Fibroblast of skin of left biceps (primary cell): ENCODE measurements around the gene OR52A1.

Experiments
- DNase-seq, 2 experiments: peaks; one replicate each; pipeline ENCODE4 v3.0.0-alpha.2; 2013; ENCODE audit warnings: low read depth in 2 of 2

OR52A1 gene

GRCh38 chr11:5131584-5132335 lies 22.8 kb downstream of the OR52A1 start:
- DNase-seq: no peak

- DNase-seq: no peak
Observed at GRCh38 chr11:5129457-5129877, 25.1 kb downstream of the OR52A1 start.

- DNase-seq: no peak
Observed at GRCh38 chr11:5124891-5125620, 29.5 kb downstream of the OR52A1 start.

- peak; percentile 29 to 33 for DNase-seq
Observed at GRCh38 chr11:5123802-5124521, 30.6 kb downstream of the OR52A1 start.

DNA sequence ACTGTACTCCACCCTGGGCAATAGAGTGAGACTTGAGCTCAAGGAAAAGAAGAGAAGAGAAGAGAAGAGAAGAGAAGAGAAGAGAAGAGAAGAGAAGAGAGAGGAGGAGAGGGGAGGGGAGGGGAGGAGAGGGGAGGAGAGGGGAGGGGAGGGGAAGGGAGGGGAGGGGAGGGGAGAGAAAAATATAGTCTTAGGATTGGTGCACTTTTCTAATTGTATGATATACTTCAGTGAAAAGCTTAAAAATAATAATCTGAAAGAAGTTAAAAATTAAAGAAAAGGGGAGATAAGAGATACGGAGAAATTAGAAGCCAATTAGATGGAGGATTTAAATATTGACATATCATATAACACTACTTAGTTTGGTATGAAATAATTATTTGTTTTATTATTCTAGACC lies 35.7 kb downstream of the OR52A1 start:
- no peak for DNase-seq

GRCh38 chr11:5117588-5117987 lies 37.0 kb downstream of the OR52A1 start:
- DNase-seq: no peak

DNA sequence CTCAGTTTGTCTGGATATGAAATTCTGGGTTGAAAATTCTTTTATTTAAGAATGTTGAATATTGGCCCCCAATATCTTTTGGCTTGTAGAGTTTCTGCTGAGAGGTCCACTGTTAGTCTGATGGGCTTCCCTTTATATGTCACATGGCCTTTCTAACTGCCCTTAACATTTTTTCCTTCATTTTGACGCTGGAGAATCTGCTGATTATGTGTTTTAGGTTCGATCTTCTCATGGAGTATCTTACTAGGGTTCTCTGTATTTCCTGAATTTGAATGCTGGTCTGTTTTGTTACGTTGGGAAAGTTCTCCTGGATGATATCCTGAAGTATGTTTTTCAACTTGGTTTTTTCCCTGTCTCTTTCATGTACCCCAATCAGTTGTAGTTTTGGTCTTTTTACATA lies 39.2 kb downstream of the OR52A1 start:
- DNase-seq: no peak

GRCh38 chr11:5107285-5107684 lies 47.3 kb downstream of the OR52A1 start:
- DNase-seq: no peak

DNA sequence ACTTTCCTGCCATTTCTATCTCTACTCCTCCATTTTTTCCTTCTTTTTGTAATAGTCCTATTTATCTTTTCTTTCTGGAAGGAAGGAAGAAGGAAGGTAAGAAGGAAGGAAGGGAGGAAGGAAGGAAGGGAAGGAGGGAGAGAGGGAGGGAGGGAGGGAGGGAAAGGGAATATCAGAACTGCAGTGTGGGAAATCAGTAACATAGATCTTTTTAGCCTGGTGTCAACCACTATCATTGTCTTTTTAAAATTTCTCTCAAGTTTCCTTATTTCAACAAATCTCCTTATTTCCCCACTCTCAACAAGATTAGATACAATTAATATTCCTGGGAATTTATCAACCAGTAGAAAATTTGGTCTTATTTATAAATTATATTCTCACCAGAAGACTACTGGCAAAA lies 51.5 kb downstream of the OR52A1 start:
- no peak for DNase-seq

GRCh38 chr11:5102246-5102645 lies 52.3 kb downstream of the OR52A1 start:
- DNase-seq: no peak

- no peak for DNase-seq
Observed at GRCh38 chr11:5096011-5096410, 58.5 kb downstream of the OR52A1 start.
